Medulla oblongata (tissue), 1 donor: ENCODE data around the gene MT1HL1.

Experiments used
- DNase-seq: peaks from one replicate; pipeline ENCODE4 v3.0.0-alpha.2; 2015; ENCODE audit errors: extremely low spot score

The MT1HL1 gene

GRCh38 chr1:237004116-237004515 lies at the start of gene MT1HL1:
Gene MT1HL1, minus strand, starts transcription at chr1:237004441. Its CDS starts 69 bp downstream, at chr1:237004372.
- no peak for DNase-seq

DNA sequence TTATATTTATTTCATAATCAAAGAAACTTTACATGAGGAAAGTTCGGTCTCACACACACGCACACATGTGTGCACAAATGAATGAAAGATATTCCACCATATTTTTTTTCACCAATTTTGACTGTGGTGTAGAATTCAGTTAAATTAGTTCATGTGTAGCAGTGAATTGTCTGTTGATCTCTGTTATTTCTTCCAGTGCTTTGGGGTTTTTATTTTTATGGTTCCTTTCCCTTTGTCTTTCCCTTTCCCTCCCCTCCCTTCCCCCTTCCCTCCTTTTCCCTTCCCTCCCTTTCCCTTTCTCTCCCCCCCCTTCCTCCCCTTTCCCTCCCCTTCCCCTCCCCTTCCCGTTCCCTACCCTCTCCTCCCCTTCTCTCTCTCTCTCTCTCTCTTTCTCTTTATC lies 46.7 kb upstream of the MT1HL1 start:
- DNase-seq = no peak

DNA sequence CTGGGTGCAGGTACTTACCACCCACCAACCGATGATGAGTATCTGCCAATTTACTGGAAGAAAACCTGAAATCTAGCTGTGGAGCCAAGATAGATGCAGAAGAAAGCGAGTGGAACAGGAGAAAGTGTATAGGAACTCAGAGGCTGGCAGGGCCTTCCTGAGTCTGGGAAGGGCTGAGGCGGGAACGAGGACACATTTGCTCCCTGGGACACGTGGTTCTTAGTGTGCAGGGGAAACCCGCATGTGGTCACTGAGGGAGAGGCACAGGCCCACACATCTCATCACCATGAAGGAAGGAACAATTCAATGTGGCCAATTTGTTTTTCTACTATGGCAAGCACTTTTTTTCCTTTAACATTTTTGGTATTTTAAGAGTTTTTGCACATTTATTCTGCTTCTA lies 45.9 kb upstream of the MT1HL1 start:
- DNase-seq = no peak

DNA sequence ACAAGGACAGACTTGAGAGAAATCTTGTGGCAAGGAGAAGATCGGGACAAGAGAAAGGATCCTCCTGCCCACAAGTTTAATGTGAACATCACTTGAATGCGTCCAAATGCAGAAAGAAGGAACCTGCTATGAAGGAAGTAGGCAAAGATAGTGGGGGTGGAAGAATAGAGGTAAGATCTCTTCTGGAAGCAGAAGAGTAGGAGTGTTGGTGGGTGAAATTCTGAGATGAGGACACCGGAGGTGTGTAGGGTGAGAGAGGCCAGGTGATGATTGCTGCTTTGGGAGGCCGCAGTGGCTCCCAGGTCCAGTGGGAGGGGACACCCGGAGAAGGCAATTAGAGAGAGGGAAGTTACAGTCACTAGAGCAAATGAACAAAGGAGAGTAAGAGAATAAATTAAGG lies 44.6 kb upstream of the MT1HL1 start:
- DNase-seq = no peak

DNA sequence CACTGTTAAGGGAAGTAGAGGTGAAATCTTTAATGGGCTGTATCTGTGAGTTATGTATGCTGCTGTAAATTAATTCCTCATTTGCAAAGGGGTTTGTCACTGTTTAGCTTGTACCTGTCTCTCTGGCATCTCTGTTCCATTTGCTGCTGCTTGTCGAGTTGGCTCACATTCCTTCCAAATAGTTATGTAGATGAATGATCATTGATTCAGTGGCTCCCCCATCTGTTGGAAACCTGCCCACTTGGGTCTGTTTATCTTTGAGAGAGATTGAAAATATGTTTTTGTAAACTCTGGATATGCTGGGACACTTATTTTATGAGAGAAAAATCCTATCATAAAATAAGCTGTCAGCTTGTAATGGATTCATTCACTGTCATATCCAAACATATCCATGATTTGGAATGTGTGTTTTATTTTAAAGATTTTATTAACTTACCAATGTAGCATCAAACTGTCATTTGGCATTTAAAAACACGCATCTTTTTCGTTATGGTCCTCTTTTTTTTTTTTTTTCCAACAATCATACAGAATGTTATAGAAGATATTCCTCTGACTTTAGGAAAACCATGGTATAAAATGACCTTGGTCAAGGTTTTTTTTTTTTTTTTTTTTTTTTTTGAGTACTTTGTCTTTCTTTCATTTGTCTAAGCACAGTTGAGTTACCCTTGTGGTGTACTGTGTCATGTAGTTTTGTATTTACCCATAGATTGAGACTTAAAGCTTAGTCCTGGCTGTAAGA lies 41.2 kb upstream of the MT1HL1 start:
- DNase-seq = no peak

DNA sequence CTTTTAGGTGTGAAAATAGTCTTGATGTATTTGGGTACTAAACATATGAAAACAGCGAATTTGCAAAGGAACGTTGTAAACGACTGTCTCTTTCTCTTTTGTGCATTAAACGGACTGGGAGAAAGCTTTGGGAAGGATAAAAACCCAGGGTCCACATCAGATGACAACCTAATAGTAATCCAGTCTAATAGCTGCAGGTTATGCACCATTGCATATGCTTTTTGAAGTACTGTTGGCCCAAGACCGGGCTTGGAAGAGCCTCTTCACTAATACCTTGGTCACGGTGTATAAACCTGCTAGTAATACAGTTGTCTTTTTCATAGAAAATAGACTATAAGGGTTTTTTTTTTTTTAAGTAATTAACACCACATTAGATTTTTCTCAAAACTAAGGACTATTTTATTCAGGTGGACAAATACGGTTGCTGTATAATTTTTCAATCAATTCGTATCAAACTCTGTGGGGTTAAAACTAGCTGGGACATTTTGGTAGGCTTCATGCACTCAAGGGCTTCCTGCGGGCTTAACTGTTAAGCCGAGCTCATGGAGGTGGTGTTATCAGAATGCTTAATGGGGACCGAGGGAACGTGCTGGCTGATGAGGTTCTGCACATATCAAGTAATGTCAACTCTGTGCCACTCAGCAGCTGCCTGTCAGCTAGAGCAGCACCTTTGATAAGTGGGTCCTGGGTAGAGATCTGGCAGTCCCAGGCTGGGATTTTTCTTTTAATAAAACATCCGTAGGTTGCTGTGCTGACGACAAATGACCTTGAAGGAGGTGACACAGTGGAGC lies 39.8 kb upstream of the MT1HL1 start:
- no peak for DNase-seq

DNA sequence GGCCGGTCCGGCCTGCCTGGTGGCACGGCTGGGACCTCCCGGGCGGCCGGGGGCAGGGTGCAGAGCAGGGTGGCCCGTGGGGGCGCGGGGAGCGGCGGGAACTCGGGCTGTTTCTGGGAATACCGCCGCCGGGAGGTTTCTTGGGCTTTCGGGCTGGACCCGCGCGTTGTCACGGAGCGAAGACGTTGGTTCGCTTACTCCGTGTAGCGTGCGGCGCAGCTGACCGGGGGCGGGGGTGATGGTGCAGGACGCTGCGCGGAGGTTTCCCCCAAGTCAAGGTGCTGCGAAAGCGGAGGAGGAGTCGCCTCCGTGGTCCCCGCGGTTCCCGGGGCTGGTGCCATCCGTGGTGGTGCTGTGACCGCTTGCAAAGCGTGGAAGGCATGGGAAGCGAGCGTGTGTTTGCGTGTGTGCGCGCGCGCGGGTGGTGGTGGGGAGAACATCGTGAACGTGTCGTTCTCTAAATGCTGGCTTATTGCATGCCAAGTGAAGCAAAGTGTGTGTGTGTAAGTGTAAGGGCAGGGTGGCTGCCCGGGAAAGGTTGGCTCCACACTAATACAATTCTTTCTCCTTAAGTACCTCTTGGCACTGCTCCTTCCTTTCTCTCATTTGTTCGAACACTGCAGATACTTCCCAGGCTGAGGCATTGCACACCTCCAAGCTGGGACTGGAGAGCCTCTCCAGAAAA lies 38.8 kb upstream of the MT1HL1 start:
- DNase-seq = no peak

DNA sequence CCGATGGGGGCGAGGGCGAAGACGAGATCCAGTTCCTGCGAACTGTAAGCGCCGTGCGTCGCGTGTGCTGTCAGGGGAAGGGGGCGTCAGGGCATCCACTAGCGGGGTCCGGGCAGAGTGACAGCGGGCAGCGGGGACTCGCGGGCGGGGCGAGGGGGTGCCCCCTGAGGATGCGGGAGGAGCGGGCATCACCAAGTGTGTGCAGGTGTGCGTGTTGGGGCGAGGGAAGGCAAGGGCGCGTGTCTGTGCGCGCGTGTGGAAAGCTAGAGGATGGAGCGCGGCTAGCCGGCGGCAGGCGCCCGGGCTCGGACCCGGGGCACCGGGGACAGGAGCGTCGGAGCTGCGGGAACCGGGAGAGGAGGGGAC lies 38.3 kb upstream of the MT1HL1 start:
- DNase-seq = no peak

- no peak for DNase-seq
Observed at GRCh38 chr1:237041795-237042525, 37.7 kb upstream of the MT1HL1 start, which contains the start of gene RYR2. Gene RYR2, plus strand, starts transcription at chr1:237042184. Its CDS starts 338 bp downstream, at chr1:237042522.

- DNase-seq = no peak
Observed at GRCh38 chr1:237041461-237041794, 37.2 kb upstream of the MT1HL1 start.

DNA sequence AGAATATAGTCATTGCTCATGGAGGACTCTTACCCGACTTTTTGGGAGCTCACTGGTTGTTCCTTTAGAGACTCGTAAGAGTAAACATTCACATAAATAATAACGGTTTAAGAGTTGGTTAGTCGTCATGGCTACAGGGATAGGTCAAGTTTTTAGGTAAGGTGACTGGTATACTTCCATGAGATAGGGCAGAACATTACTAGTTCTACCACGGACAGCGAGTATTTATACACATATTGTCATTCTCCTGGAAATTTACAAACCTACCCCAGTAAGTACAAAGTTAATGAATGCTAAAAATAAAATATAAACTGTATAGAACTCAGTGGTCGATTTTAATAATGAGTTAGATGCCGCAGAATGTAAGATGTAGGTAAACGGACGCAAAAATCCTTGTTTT lies 36.6 kb upstream of the MT1HL1 start:
- no peak for DNase-seq

GRCh38 chr1:237038211-237038610 lies 34.0 kb upstream of the MT1HL1 start:
- no peak for DNase-seq

GRCh38 chr1:237035759-237036158 lies 31.5 kb upstream of the MT1HL1 start:
- DNase-seq = no peak

GRCh38 chr1:237033804-237034203 lies 29.6 kb upstream of the MT1HL1 start:
- DNase-seq = no peak

- no peak for DNase-seq
Observed at GRCh38 chr1:237033061-237033460, 28.8 kb upstream of the MT1HL1 start.

DNA sequence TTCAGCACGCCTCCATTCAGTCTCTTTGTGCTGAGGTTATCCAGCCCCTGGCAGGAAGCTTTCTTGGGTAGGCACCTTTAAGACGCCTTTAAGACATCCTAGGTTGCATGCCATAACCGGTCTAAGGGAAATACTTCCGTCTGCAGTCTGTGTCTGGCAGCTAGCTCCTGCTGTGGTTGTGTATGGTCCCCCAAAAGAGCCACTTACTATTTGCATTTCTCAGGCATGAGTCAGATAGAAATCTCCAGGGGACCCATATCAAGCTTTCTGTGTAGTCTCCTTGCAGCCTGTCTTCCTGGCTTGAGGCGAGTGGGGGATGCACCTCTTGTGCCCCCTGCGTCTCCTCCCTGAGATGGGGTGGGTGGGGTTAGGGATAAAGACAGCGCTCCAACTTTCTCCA lies 27.8 kb upstream of the MT1HL1 start:
- no peak for DNase-seq

DNA sequence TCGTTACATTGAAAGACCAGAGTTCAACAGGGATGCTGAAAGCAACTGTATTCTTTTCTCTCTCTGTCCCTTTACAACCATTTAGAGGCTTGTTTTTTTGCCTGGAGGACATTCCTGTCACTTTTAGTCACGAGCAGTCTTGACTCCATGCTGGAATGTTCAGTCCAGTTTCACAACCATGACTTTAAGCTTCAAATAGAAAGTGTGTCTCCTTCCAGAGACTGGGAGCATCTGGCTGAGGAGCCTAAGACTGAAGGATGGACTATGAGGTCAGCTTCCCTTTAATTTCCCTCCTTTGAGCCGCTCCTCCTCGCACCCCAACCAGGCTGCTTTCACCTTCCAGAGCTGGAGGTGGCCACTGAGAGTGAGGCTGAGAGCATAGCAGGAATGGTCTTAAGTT lies 27.2 kb upstream of the MT1HL1 start:
- no peak for DNase-seq

DNA sequence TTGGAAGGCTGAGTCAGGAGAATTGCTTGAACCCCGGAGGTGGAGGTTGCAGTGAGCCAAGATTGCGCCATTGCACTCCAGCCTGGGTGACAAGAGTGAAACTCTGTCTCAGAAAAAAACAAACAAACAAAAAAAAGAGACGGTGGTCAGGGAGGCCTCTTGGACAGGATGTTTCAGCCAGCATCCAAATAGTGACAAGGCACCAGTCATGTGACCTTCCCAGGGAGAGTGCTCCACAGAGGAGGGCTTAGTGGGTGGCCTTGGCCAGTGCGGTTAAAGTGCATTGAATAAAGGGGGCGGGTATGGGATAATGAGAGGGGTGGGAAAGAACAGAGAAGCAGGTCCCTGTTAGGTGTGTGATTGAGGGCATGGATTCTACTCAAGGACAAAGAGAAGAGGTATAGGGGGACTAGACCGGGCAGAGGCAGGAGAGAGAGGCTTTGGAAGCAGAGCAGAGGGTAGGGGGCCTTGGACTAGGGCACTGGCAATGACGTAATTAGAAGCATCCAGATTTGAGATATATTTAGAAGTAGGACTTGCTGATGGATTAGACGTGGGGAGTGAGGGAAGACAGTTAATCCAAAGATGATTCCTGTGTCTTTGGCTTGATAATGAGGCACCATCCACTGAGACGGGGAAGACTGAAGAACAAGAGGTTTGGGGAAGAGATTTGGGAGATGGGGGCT lies 25.8 kb upstream of the MT1HL1 start:
- no peak for DNase-seq

GRCh38 chr1:237029240-237029639 lies 25.0 kb upstream of the MT1HL1 start:
- no peak for DNase-seq

- no peak for DNase-seq
Observed at GRCh38 chr1:237025358-237026074, 21.3 kb upstream of the MT1HL1 start.

GRCh38 chr1:237018896-237019295 lies 14.7 kb upstream of the MT1HL1 start:
- no peak for DNase-seq
